ENCODE data around the gene C12orf56. TPM values are rescaled to one million over a fixed set of nuclear protein-coding genes. Genes with fewer than 3 reads are reported as not detected.

Gene C12orf56
- total and polyA plus RNA-seq, 2 donors (not counting 3 experiments of a cell fraction or from before 2014, with no cell fraction given): 0.06 TPM; not detected in 1

- Histone ChIP-seq H3K79me2 (ENCODE audit: control insufficient read depth, insufficient read depth, low read length) (no peaks in the 10 kb centered on the region), H3K27ac (ENCODE audit: insufficient read depth, low read depth, low read length) (no peak overlapping the region), H4K20me1 (replicated peaks; ENCODE audit: control insufficient read depth, extremely low read depth, insufficient read depth, low read length) (no peaks in the 10 kb centered on the region), H3K4me3 (replicated peaks in 1 of 3; ENCODE audit: insufficient read depth in 1 of 3, low read depth in 1 of 3, low read length in 3 of 3) (no peak overlapping the region), H3K9me1 (replicated peaks; ENCODE audit: control insufficient read depth, extremely low read depth, insufficient read depth, low read length) (no peaks in the 10 kb centered on the region), H3K4me1 (ENCODE audit: control insufficient read depth, extremely low read depth, insufficient read depth, low read length) (no peaks in the 10 kb centered on the region), H3K9me3 (replicated peaks; ENCODE audit: control insufficient read depth, insufficient read depth, low read length) (no peaks in the 10 kb centered on the region), H2AFZ (ENCODE audit: low read depth, low read length) (no peak overlapping the region), H3K27me3 (ENCODE audit: control insufficient read depth in 2 of 2, insufficient read depth in 2 of 2, low read length in 2 of 2) (no peaks in the 10 kb centered on the region), H3K4me2 (ENCODE audit: insufficient read depth, low read length) (no peak overlapping the region), H3K36me3 (ENCODE audit: control insufficient read depth in 2 of 2, extremely low read depth in 1 of 2, insufficient read depth in 2 of 2, low read length in 2 of 2) (no peaks in the 10 kb centered on the region), H3K9ac (replicated peaks; ENCODE audit: extremely low read depth, insufficient read depth, low read length) (no peak overlapping the region)
- POLR2A ChIA-PET: no interaction called here
- CTCF ChIA-PET: no interaction called here
- DNase-seq (ENCODE audit: low read depth, low spot score) (no peak), FAIRE-seq (no peak)
- no peak for TF ChIP-seq MAX (IDR thresholded peaks at IDR 0.05; ENCODE audit: insufficient read depth, insufficient read length)
- no peak for TF ChIP-seq CTCF (IDR thresholded peaks at IDR 0.05; ENCODE audit: extremely low read depth in 1 of 2, insufficient read depth in 1 of 2, low read depth in 1 of 2, low read length in 2 of 2)
- TF ChIP-seq MYC (IDR thresholded peaks at IDR 0.05; ENCODE audit: low read depth, low read length): no peak
- TF ChIP-seq JUN (IDR thresholded peaks at IDR 0.05; ENCODE audit: borderline replicate concordance, insufficient read depth, insufficient read length, low read depth): no peak
- TF ChIP-seq EZH2 (IDR thresholded peaks at IDR 0.05; ENCODE audit: borderline replicate concordance, low read depth, low read length, severe bottlenecking): no peak
- TF ChIP-seq GATA2 (IDR thresholded peaks at IDR 0.05; ENCODE audit: insufficient read depth, insufficient read length, low read depth, low read length): no peak
- no peak for TF ChIP-seq FOS (IDR thresholded peaks at IDR 0.05; ENCODE audit: borderline replicate concordance, insufficient read depth, low read length)
- no peak for TF ChIP-seq POLR2A (IDR thresholded peaks at IDR 0.05; ENCODE audit: low read depth, low read length)
- no peak for TF ChIP-seq POLR2AphosphoS5 (IDR thresholded peaks at IDR 0.05; ENCODE audit: insufficient read depth, low read depth, low read length)
- no TSS peak for BruUV-seq (replicated peaks)
- dilution Hi-C loops (cut with MboI; ENCODE audit: extremely low pct_ligation_motif_present, low sequenced_read_pairs): no loop called here
- intact Hi-C loops (cut with micrococcal nuclease): no loop called here
Observed at GRCh38 chr12:64253356-64253755, 137.2 kb downstream of the C12orf56 start.
